GM21367 (cell line): ENCODE data around the gene BIRC5.
"Not testable (repeated sequence)": the region's sequence is repeated elsewhere in the genome, so short reads cannot be mapped to it uniquely, and the experiment has no call there.

Source experiments
- ATAC-seq: cut with Tn5 transposase; IDR thresholded peaks from one replicate; pipeline ENCODE4 v1.9.1; 2021; ENCODE audit not compliant: unreplicated experiment

Gene BIRC5

GRCh38 chr17:78214016-78214705 is at the start of gene BIRC5:
TSS of gene BIRC5 (plus strand) at chr17:78214253. CDS start at chr17:78214317, 64 bp downstream.
- ATAC-seq = peak; percentile 85

GRCh38 chr17:78164748-78165607 is 49.1 kb upstream of the BIRC5 start:
- no peak for ATAC-seq

GRCh38 chr17:78166416-78166815 is 47.6 kb upstream of the BIRC5 start:
- no peak for ATAC-seq

GRCh38 chr17:78168242-78168902 is 45.7 kb upstream of the BIRC5 start, which contains the start of gene SYNGR2:
TSS of gene SYNGR2 (plus strand) at chr17:78168581. CDS start at chr17:78168617, 36 bp downstream.
- ATAC-seq = no peak

GRCh38 chr17:78168903-78169793 is 44.9 kb upstream of the BIRC5 start:
- no peak for ATAC-seq

- ATAC-seq = no peak
Observed at GRCh38 chr17:78170692-78171590, 43.1 kb upstream of the BIRC5 start.

- ATAC-seq = not testable (repeated sequence)
Observed at GRCh38 chr17:78171591-78172248, 42.3 kb upstream of the BIRC5 start.

- no peak for ATAC-seq
Observed at GRCh38 chr17:78172249-78173051, 41.6 kb upstream of the BIRC5 start.

- no peak for ATAC-seq
Observed at GRCh38 chr17:78173097-78173715, 40.8 kb upstream of the BIRC5 start.

GRCh38 chr17:78174346-78174869 is 39.6 kb upstream of the BIRC5 start:
- ATAC-seq = no peak

- no peak for ATAC-seq
Observed at GRCh38 chr17:78174870-78175642, 39.0 kb upstream of the BIRC5 start.

- no peak for ATAC-seq
Observed at GRCh38 chr17:78175643-78175981, 38.4 kb upstream of the BIRC5 start.

GRCh38 chr17:78176548-78177025 is 37.5 kb upstream of the BIRC5 start:
- ATAC-seq = no peak

- no peak for ATAC-seq
Observed at GRCh38 chr17:78179372-78179771, 34.7 kb upstream of the BIRC5 start.

- ATAC-seq = no peak
Observed at GRCh38 chr17:78180083-78180482, 34.0 kb upstream of the BIRC5 start.

GRCh38 chr17:78180508-78180907 is 33.5 kb upstream of the BIRC5 start:
- no peak for ATAC-seq

- ATAC-seq = no peak
Observed at GRCh38 chr17:78182504-78182903, 31.5 kb upstream of the BIRC5 start.
